PC-3 (cell line): ENCODE data around the gene HIGD1C.

Source experiments
- CTCF ChIP-seq: fragments of 300-600 bp; sonication (generic); conservative IDR thresholded peaks from 2 replicates; pipeline ENCODE4 v1.5.1; 2017; ENCODE audit warnings: antibody characterized with exemption, low read depth, mild to moderate bottlenecking, low read length
- EZH2phosphoT487 ChIP-seq: fragments of 300-600 bp; sonication (generic); IDR thresholded peaks from 2 replicates; pipeline ENCODE4 v1.6.1; 2018; ENCODE audit warnings: mild to moderate bottlenecking, antibody characterized with exemption, low read length, borderline replicate concordance

GRCh38 chr12:50926415-50926814, 25.9 kb upstream of the HIGD1C start:
- TF ChIP-seq EZH2phosphoT487 (no peak), CTCF (no peak)
